ENCODE measurements around the gene ADCYAP1R1.
"Not testable (repeated sequence)": the region's sequence is repeated elsewhere in the genome, so short reads cannot be mapped to it uniquely, and the experiment has no call there.

DNA sequence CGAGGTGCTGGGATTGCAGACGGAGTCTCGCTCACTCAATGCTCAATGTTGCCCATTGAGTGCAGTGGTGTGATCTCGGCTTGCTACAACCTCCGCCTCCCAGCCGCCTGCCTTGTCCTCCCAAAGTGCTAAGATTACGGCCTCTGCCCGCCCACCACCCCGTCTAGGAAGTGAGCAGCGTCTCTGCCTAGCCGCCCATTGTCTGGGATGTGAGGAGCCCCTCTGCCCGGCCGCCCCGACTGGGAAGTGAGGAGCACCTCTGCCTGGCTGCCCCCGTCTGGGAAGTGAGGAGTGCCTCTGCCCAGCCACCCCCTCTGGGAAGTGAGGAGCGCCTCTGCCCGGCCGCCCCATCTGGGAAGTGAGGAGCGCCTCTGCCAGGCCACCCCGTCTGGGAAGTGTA, 101.2 kb downstream of the ADCYAP1R1 start:
- TF ChIP-seq CTCF, POLR2A (IDR thresholded peaks at IDR 0.05): not testable (repeated sequence)

All from Peyer's patch (tissue), 4 donors.